Astrocyte (in vitro differentiated cells and primary cell): ENCODE data around the gene CHAT.

ENCODE experiments used
- CTCF ChIP-seq: IDR thresholded peaks from 2 replicates; pipeline ENCODE4 v1.5.1; 2011; ENCODE audit warnings: low read depth, mild to moderate bottlenecking, inconsistent platforms, low read length, moderate library complexity; ENCODE audit not compliant: insufficient read depth
- EZH2 ChIP-seq: IDR thresholded peaks from 2 replicates; pipeline ENCODE4 v1.6.1; 2012; ENCODE audit warnings: mild to moderate bottlenecking, low read length, inconsistent platforms; ENCODE audit not compliant: insufficient read depth

DNA sequence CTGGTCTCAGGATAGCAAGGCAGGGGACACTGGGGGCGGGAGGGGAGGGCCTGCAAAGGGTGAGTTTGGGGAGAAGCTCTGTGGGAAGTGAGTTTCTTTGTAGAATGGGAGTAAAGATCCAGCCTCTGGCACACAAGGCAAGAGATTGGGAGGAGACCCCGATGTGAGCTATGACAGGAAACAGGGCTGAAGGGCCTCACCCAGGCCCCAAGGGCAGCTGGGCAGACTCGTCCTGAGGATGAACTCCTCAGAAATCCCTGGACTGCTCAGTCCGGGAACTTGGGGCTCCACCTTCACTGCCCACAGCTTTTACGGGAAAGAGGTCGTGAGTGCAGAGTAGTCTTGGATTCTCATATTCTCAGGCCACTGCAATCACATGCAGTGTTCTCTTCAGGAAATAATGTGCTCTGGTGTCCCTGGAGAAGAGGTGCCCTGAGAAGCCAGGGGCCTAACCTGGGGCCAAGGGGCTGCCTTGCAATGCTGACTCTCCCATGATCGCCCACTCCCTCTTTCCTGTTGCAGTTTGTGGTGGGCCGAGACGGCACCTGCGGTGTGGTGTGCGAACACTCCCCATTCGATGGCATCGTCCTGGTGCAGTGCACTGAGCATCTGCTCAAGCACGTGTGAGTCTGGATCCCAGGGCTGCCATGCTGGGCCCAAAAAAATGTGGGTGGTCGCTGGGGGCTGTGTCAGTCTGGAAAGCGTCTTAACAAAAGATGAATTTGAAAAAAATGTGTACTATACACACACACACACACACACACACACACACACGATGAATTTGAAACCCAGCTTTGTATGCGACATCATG is 34.4 kb downstream of the CHAT start:
- TF ChIP-seq EZH2 = no peak
- TF ChIP-seq CTCF = no peak
